ENCODE measurements around the gene ZNF135. TPM values are rescaled to one million over a fixed set of nuclear protein-coding genes. Genes with fewer than 3 reads are reported as not detected.

The ZNF135 gene
- total RNA-seq = 5.2 and 8.9 TPM in 2 replicates

GRCh38 chr19:58059003-58059670 is at the start of gene ZNF135:
TSS of gene ZNF135 (plus strand) at chr19:58059282. CDS start at chr19:58060003, 721 bp downstream.

DNA sequence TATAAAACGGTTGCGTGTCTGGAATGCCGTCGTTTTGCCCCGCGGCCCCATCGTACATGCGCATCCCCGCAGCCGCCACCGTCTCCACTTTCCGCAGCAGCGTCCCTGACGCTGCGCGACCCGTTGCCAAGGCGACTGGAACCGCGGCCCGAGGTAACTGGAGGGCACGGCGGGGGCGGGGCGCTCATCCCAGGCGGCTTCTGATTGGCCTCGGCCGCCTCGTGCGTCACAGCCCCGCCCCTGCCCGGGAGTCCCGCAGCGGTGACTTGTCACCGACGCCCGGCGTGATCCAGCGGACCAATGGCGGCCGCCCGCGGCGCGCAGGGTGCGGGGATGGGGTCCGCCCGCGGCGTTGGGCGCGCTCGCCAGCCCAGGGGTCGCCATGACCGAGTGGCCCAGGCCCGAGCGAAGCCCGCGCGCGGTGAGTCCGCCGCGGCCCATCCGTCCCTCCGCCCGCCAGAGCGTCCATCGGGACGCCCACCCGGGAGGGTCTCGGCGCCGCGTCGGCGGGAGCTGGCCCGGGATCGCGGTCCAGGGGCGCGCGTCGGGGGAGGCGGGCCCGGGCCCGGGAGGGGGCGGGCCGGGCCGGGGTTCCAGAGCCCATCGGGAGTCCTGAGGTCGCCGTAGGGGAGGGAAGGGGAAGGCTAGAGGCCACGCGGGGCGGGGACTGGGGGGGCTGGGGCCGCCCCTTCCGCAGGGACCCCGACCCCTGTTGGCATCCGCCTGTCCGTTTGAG is 25.2 kb upstream of the ZNF135 start, which contains the start of gene ZSCAN1:
Gene ZSCAN1 (plus strand): TSS at position 285 of the 736 bp plus-strand sequence. CDS start 3,812 bp downstream, outside the sequence.

DNA sequence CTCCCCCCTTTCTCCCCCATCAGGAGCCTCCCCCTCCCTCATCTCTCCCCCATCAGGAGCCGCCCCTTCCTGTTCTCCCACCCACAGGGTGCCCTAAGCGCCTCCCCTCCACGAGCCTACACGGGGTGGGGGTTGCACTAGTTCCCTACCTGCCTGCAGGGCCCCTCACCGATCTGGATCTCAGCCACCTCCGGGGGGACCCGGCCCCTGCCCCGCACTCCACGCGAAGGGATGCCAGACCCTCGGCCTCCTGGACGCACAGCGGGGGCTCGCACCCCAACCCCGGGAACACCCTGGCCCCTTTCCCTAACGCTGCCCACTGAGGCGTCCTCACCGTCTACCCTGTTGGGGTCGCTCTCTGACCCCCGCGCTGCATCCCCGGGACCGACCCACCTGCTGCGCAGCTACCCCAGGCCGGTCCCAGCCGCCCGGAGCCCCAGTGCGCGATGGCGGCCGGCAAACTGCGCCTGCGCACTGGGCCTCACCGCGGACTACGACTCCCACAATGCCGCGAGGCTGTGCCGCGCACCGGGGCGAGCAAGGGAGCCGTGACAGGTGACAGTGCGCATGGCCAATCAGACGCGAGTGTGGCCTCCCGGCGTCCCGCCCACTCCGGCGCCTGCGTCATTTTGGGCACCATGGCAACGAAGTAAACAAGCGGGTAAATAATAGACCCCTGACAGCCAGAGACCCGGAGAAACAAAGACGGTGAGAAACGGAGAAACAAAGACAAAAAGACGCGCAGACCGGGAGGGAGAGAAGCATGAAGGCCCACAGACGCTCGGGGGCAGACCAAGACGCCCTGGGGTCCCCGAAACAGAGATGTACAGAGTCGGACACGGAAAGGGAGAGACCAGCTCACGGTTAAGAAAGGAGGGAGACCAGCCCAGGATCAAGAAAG is 38.9 kb downstream of the ZNF135 start, which contains the start of gene ZSCAN18:
Gene ZSCAN18 (minus strand): TSS at position 451 of the 901 bp plus-strand sequence. CDS start 7,964 bp downstream, outside the sequence.

Other genes with a start within 250 kb of the ZNF135 start
- gene ZNF552, start 244.4 kb upstream of the ZNF135 start, total RNA-seq = 4.9 and 6.0 TPM in 2 replicates
- gene ZNF587B, start 229.0 kb upstream of the ZNF135 start, total RNA-seq = 23.0 and 24.4 TPM in 2 replicates
- gene ZNF587, start 209.4 kb upstream of the ZNF135 start, total RNA-seq = 22.1 and 33.4 TPM in 2 replicates
- 8.8 and 9.4 TPM in 2 replicates for gene ZNF814, start 170.2 kb upstream of the ZNF135 start, total RNA-seq
- 16.7 and 22.6 TPM in 2 replicates for gene ZNF417, start 142.7 kb upstream of the ZNF135 start, total RNA-seq
- gene ZNF418, start 123.9 kb upstream of the ZNF135 start, total RNA-seq = 6.8 and 7.3 TPM in 2 replicates
- gene ZNF256, start 111.6 kb upstream of the ZNF135 start, total RNA-seq = 5.5 and 7.4 TPM in 2 replicates
- 0.65 TPM in 1 of 2 replicates, not detected in the other for gene C19orf18, start 84.7 kb upstream of the ZNF135 start, total RNA-seq
- 19.3 and 22.1 TPM in 2 replicates for gene ZNF606, start 56.5 kb upstream of the ZNF135 start, total RNA-seq
- gene ZSCAN1, start 25.3 kb upstream of the ZNF135 start, total RNA-seq = 0.11 TPM in 1 of 2 replicates, not detected in the other
- gene ZSCAN18, start 38.9 kb downstream of the ZNF135 start, total RNA-seq = 34.4 and 40.2 TPM in 2 replicates
- 11.4 and 16.0 TPM in 2 replicates for gene ZNF329, start 91.5 kb downstream of the ZNF135 start, total RNA-seq
- 9.5 and 14.5 TPM in 2 replicates for gene ZNF274, start 123.8 kb downstream of the ZNF135 start, total RNA-seq
- 25.7 and 41.0 TPM in 2 replicates for gene ZNF544, start 169.6 kb downstream of the ZNF135 start, total RNA-seq
- 6.0 and 6.5 TPM in 2 replicates for gene ZNF8, start 219.7 kb downstream of the ZNF135 start, total RNA-seq
- gene ERVK3-1, start 246.1 kb downstream of the ZNF135 start, total RNA-seq = 25.9 and 36.6 TPM in 2 replicates

All from articular chondrocyte of knee joint (primary cell).